A673 (cell line): ENCODE results near the gene SEMA4D. TPM values are rescaled to one million over a fixed set of nuclear protein-coding genes. Genes with fewer than 3 reads are reported as not detected.

Experiments
- BruUV-seq: library from RNA; stranded (reverse); fragments of 400-500 nt; replicated peaks from 2 replicates; lab custom pipeline; 2021; lab: Mats Ljungman, UMichigan
- CTCF ChIA-PET: fragments of 300-600 bp; sonication (Branson Sonifier 250); formaldehyde crosslinking; loops from one replicate; lab custom pipeline; 2022; ENCODE audit warnings: antibody characterized with exemption; lab: Charles Lee
- POLR2A ChIA-PET: fragments of 300-600 bp; sonication (Branson Sonifier 250); formaldehyde crosslinking; loops from one replicate; lab custom pipeline; 2022; ENCODE audit warnings: antibody characterized with exemption; ENCODE audit not compliant: low non-redundant PET; lab: Charles Lee
- DNase-seq: peaks from one replicate; pipeline ENCODE4 v3.0.0-alpha.2; 2015; ENCODE audit warnings: low spot score
- H3K27ac ChIP-seq: fragments of 200-600 bp; sonication (generic); 2 replicates; pipeline ENCODE4 v1.5.1; 2016; ENCODE audit warnings: mixed run types, low read depth, mild to moderate bottlenecking, mixed read lengths, antibody characterized with exemption, low read length; ENCODE audit not compliant: poor library complexity, severe bottlenecking
- H3K27me3 ChIP-seq: fragments of 200-600 bp; sonication (generic); replicated peaks from 2 replicates; pipeline ENCODE4 v1.6.1; 2017; ENCODE audit warnings: mixed run types, low read depth, mild to moderate bottlenecking, mixed read lengths, antibody characterized with exemption, low read length; ENCODE audit not compliant: insufficient read depth, poor library complexity
- H3K36me3 ChIP-seq: fragments of 200-600 bp; sonication (generic); 2 replicates; pipeline ENCODE4 v1.6.1; 2016; ENCODE audit warnings: mixed run types, mild to moderate bottlenecking, mixed read lengths, antibody characterized with exemption, low read length; ENCODE audit not compliant: insufficient read depth, poor library complexity, severe bottlenecking
- H3K4me1 ChIP-seq: fragments of 200-600 bp; sonication (generic); 2 replicates; pipeline ENCODE4 v1.6.1; 2017; ENCODE audit warnings: mixed run types, mild to moderate bottlenecking, mixed read lengths, antibody characterized with exemption, low read length; ENCODE audit not compliant: insufficient read depth, poor library complexity, severe bottlenecking
- H3K4me3 ChIP-seq: fragments of 200-600 bp; sonication (generic); 2 replicates; pipeline ENCODE4 v1.5.1; 2016; ENCODE audit warnings: low read depth, mixed run types, mild to moderate bottlenecking, mixed read lengths, low read length; ENCODE audit not compliant: poor library complexity, severe bottlenecking
- H3K9me3 ChIP-seq: fragments of 200-600 bp; sonication (generic); 2 replicates; pipeline ENCODE4 v1.6.1; 2016; ENCODE audit warnings: mixed run types, low read depth, mild to moderate bottlenecking, mixed read lengths, antibody characterized with exemption, low read length; ENCODE audit not compliant: poor library complexity, severe bottlenecking
- CTCF ChIP-seq: fragments of 300-800, 200-600 bp; sonication (generic); conservative IDR thresholded peaks from 2 replicates; pipeline ENCODE4 v1.5.1; 2017; ENCODE audit warnings: low read depth, mild to moderate bottlenecking, antibody characterized with exemption, low read length, moderate library complexity, mixed read lengths
- EZH2 ChIP-seq: fragments of 200-600 bp; sonication (generic); IDR thresholded peaks from 2 replicates; pipeline ENCODE4 v1.6.1; 2017; ENCODE audit warnings: borderline replicate concordance, low read depth, mild to moderate bottlenecking, mixed read lengths, antibody characterized with exemption, low read length; ENCODE audit not compliant: poor library complexity, severe bottlenecking
- intact Hi-C: fragments of 100-400 bp; cut with micrococcal nuclease; formaldehyde crosslinking; loops from one replicate; pipeline ENCODE4 v1.10.0; 2022; ENCODE audit not compliant: unreplicated experiment
- total RNA-seq: library from RNA; stranded (reverse); gene quantifications from 2 replicates; pipeline ENCODE4 v1.2.3, GENCODE V29; 2021

Gene SEMA4D
- total RNA-seq, 1 experiment from 2014 or later = 14.2 TPM

DNA sequence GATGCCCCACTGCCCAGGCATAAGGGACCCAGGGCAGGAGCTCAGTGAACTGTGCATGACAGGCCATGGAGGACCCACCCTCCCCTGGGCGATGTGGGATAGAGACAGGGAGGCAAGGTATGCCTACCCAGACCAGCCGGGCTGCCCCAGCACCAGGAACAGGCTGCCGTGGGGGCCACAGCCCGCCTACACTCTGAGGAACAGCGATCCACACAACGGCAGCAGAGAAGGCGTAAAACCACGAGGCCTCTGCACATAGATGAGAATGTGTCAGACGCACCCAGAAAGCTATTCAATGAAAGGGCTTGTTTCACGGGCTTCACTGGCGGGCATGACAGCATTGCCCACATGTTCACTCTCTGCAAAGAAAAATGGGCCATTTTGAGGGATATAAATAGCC, 49.5 kb downstream of the SEMA4D start:
- no peak for DNase-seq
- no peaks in the 10 kb centered on the region for H3K36me3 ChIP-seq
- intact Hi-C loops = loop anchor here (10.0 kb wide), 1 partner anchor 96 kb away; no protein-coding TSS in a partner anchor
- ChIA-PET POLR2A (no interaction called here), CTCF (no interaction called here)
- no peak overlapping the region for H3K27ac ChIP-seq
- H3K4me3 ChIP-seq = no peak overlapping the region
- no peaks in the 10 kb centered on the region for H3K27me3 ChIP-seq
- no TSS peak for BruUV-seq
- no peak for TF ChIP-seq EZH2
- TF ChIP-seq CTCF = no peak
- no peaks in the 10 kb centered on the region for H3K9me3 ChIP-seq
- no peaks in the 10 kb centered on the region for H3K4me1 ChIP-seq

- CTCF ChIA-PET = interaction anchor here (0.5 kb wide), 1 partner anchor 92 kb away, joined by 3 read pairs; no protein-coding TSS in a partner anchor
- Histone ChIP-seq H3K27ac (no peak overlapping the region), H3K4me3 (no peak overlapping the region), H3K36me3 (no peaks in the 10 kb centered on the region), H3K27me3 (no peaks in the 10 kb centered on the region), H3K9me3 (no peaks in the 10 kb centered on the region), H3K4me1 (no peaks in the 10 kb centered on the region)
- intact Hi-C loops = loop anchor here (10.0 kb wide), 1 partner anchor 97 kb away; no protein-coding TSS in a partner anchor
- no peak for DNase-seq
- POLR2A ChIA-PET = no interaction called here
- TF ChIP-seq CTCF = no peak
- TF ChIP-seq EZH2 = no peak
- no TSS peak for BruUV-seq
Observed at GRCh38 chr9:89447416-89447815, 50.5 kb downstream of the SEMA4D start.

DNA sequence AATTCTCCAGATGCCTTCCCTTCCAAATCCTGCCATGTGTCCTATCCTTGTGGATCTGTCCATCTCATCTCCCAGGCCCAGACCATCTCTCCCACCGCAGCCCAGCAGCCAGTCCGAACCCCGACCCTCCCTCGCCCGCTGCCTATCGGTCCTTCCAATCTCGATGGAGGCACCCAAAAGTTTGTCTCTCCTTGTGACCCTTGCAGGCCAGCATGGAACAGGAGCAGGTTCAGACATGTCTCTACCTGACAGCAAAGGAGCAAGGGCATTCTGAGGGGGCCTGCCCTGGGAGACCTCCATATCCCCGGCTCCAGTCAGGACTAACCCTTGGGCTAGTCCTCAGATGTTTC, 51.0 kb downstream of the SEMA4D start:
- intact Hi-C loops = loop anchor here (10.0 kb wide), 1 partner anchor 98 kb away; no protein-coding TSS in a partner anchor

More for the DNA sequence above, 51.0 kb downstream of the SEMA4D start:
- ChIA-PET POLR2A (no interaction called here), CTCF (no interaction called here)
- DNase-seq = no peak
- no TSS peak for BruUV-seq
- no peaks in the 10 kb centered on the region for H3K9me3 ChIP-seq
- no peaks in the 10 kb centered on the region for H3K27me3 ChIP-seq
- TF ChIP-seq EZH2 (no peak), CTCF (no peak)
- no peak overlapping the region for H3K4me3 ChIP-seq
- H3K36me3 ChIP-seq = no peaks in the 10 kb centered on the region
- no peak overlapping the region for H3K27ac ChIP-seq
- no peaks in the 10 kb centered on the region for H3K4me1 ChIP-seq
